ENCODE results near the gene UGT1A4. TPM values are rescaled to one million over a fixed set of nuclear protein-coding genes. Genes with fewer than 3 reads are reported as not detected.

The UGT1A4 gene
- total RNA-seq, 1 experiment from 2014 or later = not detected

- Histone ChIP-seq H4K5ac (ENCODE audit: insufficient read length, low read depth, low read length) (no peak overlapping the region), H2AK5ac (ENCODE audit: insufficient read length, low read length) (no peak overlapping the region), H3K27me3 (ENCODE audit: insufficient read depth, low read length) (no peaks in the 10 kb centered on the region), H4K91ac (ENCODE audit: insufficient read length, low read depth, low read length) (no peak overlapping the region), H3K56ac (ENCODE audit: insufficient read length, low read depth, low read length) (no peak overlapping the region), H3K23me2 (ENCODE audit: insufficient read length, low read depth, low read length, poor library complexity, severe bottlenecking) (peaks cover 5% of the 10 kb centered on the region), H4K8ac (replicated peaks; ENCODE audit: insufficient read length, low read depth, low read length) (no peak overlapping the region), H3T11ph (ENCODE audit: low read length) (no peak overlapping the region), H3K4me2 (ENCODE audit: insufficient read depth, insufficient read length, low read length) (no peak overlapping the region), H2BK15ac (ENCODE audit: low read depth, low read length) (no peak overlapping the region), H3K14ac (ENCODE audit: insufficient read depth, low read length) (no peak overlapping the region), H3K79me1 (ENCODE audit: insufficient read depth, low read depth, low read length, poor library complexity, severe bottlenecking) (no peaks in the 10 kb centered on the region), H4K20me1 (ENCODE audit: control insufficient read depth, insufficient read depth, insufficient read length) (no peaks in the 10 kb centered on the region), H2AFZ (ENCODE audit: low read length) (no peak overlapping the region), H2BK20ac (ENCODE audit: low read depth, low read length, poor library complexity, severe bottlenecking) (no peak overlapping the region), H2BK5ac (ENCODE audit: insufficient read length, low read length) (no peak overlapping the region), H3K79me2 (ENCODE audit: insufficient read depth, low read length) (no peaks in the 10 kb centered on the region), H2BK12ac (ENCODE audit: insufficient read length, low read depth, low read length) (no peak overlapping the region), H3K18ac (ENCODE audit: insufficient read length, low read depth, low read length) (no peak overlapping the region), H3K4me1 (ENCODE audit: insufficient read depth, low read length) (no peaks in the 10 kb centered on the region), H3K9ac (ENCODE audit: extremely low read depth, insufficient read length, low read length) (no peak overlapping the region), H3K23ac (ENCODE audit: insufficient read length, low read depth, low read length) (no peak overlapping the region), H3K27ac (ENCODE audit: insufficient read length, low read depth, low read length) (no peak overlapping the region), H3K4ac (ENCODE audit: low read depth, low read length) (no peak overlapping the region), H3K9me3 (ENCODE audit: control insufficient read depth, low read depth, low read length) (no peaks in the 10 kb centered on the region), H2BK120ac (ENCODE audit: low read depth, low read length, poor library complexity, severe bottlenecking) (no peak overlapping the region)
- Mint-ChIP-seq H3K9me3 (peaks cover 4% of the 10 kb centered on the region in 2 experiments; a peak in 3 of 5 replicates), H3K4me3 (no peak overlapping the region), H3K27me3 (ENCODE audit: low read depth) (peaks cover 2% of the 10 kb centered on the region; the same call in 1 of the 2 replicates), H3K36me3 (ENCODE audit: insufficient read depth in 1 of 3, low read depth in 3 of 3) (peaks cover 0 to 6% (median 0%) of the 10 kb centered on the region in 3 experiments; a peak in 2 of 7 replicates), H3K4me1 (peaks cover under 1% of the 10 kb centered on the region in 2 experiments), H3K27ac (no peak overlapping the region)
- WGBS (ENCODE audit: extremely low coverage, insufficient read length, low lambda C conversion rate) = no CpG with 5 or more reads among the region's 4 CpGs
- no peak for DNase-seq
- TF ChIP-seq CTCF (conservative IDR thresholded peaks at IDR 0.05) = no peak
Measured at GRCh38 chr2:233705911-233706506, 12.5 kb upstream of the UGT1A4 start.
